ENCODE results near the gene CCDC88C.
"Not testable (repeated sequence)": the region's sequence is repeated elsewhere in the genome, so short reads cannot be mapped to it uniquely, and the experiment has no call there.

CCDC88C gene

GRCh38 chr14:91270188-91270587 is 147.4 kb downstream of the CCDC88C start:
- FAIRE-seq (no peak), DNase-seq (ENCODE audit: low spot score) (no peak)

GRCh38 chr14:91269076-91269991 is 148.3 kb downstream of the CCDC88C start:
- DNase-seq (ENCODE audit: low spot score) (no peak), FAIRE-seq (no peak)

GRCh38 chr14:91267965-91268437 is 149.6 kb downstream of the CCDC88C start:
- FAIRE-seq (no peak), DNase-seq (ENCODE audit: low spot score) (no peak)

DNA sequence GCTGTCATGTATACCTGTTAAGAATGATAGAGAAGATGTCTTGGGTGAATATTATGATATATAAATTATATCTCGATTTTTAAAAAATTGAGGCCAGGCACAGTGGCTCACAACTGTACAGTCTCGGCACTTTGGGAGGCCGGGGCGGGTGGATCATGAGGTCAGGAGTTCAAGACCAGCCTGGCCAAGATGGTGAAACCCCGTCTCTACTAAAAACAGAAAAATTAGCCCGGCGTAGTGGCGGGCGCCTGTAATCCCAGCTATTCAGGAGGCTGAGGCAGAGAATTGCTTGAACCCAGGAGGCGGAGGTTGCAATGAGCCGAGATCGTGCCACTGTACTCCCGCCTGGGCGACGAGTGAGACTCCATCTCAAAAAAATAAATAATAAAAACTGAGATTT is 151.3 kb downstream of the CCDC88C start:
- DNase-seq (ENCODE audit: low spot score); FAIRE-seq: not testable (repeated sequence)

- DNase-seq (ENCODE audit: low spot score) (no peak), FAIRE-seq (no peak)
Measured at GRCh38 chr14:91265404-91265803, 152.2 kb downstream of the CCDC88C start.

- FAIRE-seq = no peak
- no peak for DNase-seq (ENCODE audit: low spot score)
Measured at GRCh38 chr14:91264151-91265150, 153.2 kb downstream of the CCDC88C start.

- DNase-seq (ENCODE audit: low spot score) (no peak), FAIRE-seq (no peak)
Measured at GRCh38 chr14:91263329-91263728, 154.3 kb downstream of the CCDC88C start.

- FAIRE-seq = no peak
Measured at GRCh38 chr14:91261986-91262549, 155.6 kb downstream of the CCDC88C start.

DNA sequence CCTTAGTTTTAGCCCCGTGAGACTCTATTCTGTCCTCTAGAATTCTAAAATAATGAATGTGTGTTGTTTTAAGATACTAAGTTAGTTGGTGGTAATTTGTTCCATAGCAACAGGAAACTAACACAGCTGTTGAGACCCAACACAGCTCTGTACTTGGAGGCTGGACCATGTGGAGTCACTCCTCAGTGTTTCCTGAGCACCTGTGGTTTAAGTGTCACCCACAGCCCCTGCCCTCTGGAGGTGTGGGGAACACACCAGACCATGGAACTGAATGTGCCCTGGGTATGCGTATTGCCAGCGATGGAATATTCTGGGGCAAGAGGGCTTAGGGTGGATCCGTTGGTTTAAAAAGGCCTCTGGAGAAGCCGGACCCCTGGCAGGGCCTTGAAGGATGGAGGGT is 156.5 kb downstream of the CCDC88C start:
- no peak for FAIRE-seq
- DNase-seq (ENCODE audit: low spot score) = no peak

More at GRCh38 chr14:91261986-91262549, 155.6 kb downstream of the CCDC88C start:
- no peak for DNase-seq (ENCODE audit: low spot score)

GRCh38 chr14:91258876-91259275 is 158.7 kb downstream of the CCDC88C start:
- no peak for DNase-seq (ENCODE audit: low spot score)
- FAIRE-seq = no peak

- FAIRE-seq = no peak
- DNase-seq (ENCODE audit: low spot score) = no peak
Measured at GRCh38 chr14:91258011-91258618, 159.5 kb downstream of the CCDC88C start.

DNA sequence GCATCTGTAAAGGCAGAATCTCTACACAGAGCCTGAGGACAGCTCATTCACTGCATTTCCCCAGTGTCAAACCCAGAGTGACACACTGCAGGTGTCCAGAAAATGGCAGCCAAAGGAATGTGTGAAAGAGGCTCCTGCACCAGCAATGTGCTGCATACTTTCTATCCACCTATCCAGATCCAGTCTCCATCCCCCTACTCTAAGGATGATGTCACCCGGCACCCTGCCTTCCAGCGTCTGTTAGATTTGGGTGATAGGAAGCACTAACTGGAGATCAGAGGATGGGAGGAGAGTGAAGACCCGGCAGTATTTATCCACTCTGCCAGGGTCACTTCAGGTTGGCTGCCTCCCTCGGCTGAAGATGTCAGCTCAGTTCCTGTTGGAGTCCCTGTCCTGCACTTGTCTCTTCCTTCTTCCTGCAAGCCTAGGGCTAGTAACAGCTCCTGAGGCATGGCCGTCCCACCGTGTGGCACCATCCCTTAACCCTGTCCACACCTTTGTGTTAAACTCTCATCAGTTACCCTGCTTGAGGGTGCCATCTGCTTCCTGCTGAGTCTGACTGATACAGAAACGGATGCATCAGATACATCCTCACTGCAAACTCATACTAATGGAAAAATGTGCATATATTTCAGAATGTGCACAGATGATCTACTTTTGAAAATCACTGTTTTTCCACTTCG is 160.2 kb downstream of the CCDC88C start:
- FAIRE-seq (no peak), DNase-seq (ENCODE audit: low spot score) (no peak)

DNA sequence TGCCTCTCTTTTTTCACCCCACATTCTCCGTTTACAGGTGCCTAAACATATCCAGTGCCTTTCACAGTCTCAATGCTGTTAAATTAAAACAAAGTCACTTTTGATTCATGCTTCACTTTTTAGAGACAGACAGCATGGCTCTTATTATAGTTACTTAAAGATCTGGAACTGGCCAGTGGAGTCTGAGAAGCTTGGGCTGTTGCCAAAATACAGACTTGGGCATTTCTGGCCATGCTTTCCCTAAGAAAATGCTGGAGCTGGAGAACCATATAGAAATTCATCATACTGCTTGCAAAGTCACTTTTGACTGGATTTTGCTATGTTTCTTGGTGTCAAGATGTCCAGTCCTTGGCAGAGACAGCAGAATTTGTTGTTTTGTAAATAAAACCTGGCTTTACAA is 161.0 kb downstream of the CCDC88C start:
- DNase-seq (ENCODE audit: low spot score) = no peak
- FAIRE-seq = no peak

GRCh38 chr14:91255026-91255695 is 162.5 kb downstream of the CCDC88C start:
- no peak for DNase-seq (ENCODE audit: low spot score)
- FAIRE-seq = no peak

GRCh38 chr14:91254461-91254860 is 163.2 kb downstream of the CCDC88C start:
- FAIRE-seq (no peak), DNase-seq (ENCODE audit: low spot score) (no peak)

GRCh38 chr14:91253795-91254323 is 163.8 kb downstream of the CCDC88C start:
- FAIRE-seq (no peak), DNase-seq (ENCODE audit: low spot score) (no peak)

GRCh38 chr14:91252871-91253794 is 164.5 kb downstream of the CCDC88C start:
- no peak for FAIRE-seq

DNA sequence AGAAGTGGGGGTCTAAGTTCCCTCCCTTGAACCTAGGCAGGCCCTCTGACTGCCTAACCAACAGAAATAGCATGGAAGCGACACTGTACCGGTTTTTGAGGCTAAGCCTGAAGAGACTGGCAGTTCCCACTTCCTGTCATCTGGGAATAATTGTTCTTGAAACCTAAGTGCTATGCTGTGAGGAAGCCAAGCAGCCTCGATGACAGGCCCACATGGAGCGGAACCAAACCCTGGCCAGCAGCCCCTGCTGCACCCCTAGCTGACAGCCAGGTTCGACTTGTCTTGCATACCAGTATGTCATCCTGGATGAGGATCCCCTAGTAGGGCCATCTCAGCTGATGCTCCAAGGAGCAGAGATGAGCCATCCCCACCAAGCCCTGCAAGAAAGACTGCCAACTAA is 166.7 kb downstream of the CCDC88C start:
- no peak for DNase-seq (ENCODE audit: low spot score)
- no peak for FAIRE-seq

More at GRCh38 chr14:91252871-91253794, 164.5 kb downstream of the CCDC88C start:
- DNase-seq (ENCODE audit: low spot score) = peak; percentile 60
